ENCODE data around the gene ITCH.

- TF ChIP-seq CTCF (IDR thresholded peaks at IDR 0.05; ENCODE audit: extremely low read depth in 1 of 2, insufficient read depth in 1 of 2, low read depth in 1 of 2, low read length in 2 of 2), result no peak
- no peak for TF ChIP-seq POLR2A (IDR thresholded peaks at IDR 0.05; ENCODE audit: low read depth, low read length)
Observed at GRCh38 chr20:34540596-34541263, 177.7 kb downstream of the ITCH start.

All from endothelial cell of umbilical vein (primary cell).